DMS79 treated with DMSO at 0.1 percent for 48 hours (cell line): ENCODE measurements around the gene PHF21B.
A peak's percentile ranks its signal among the peaks of the same experiment; 100 is the strongest.
"Not testable (repeated sequence)": the region's sequence is repeated elsewhere in the genome, so short reads cannot be mapped to it uniquely, and the experiment has no call there.

Experiments
- DNase-seq: peaks from one replicate; lab custom pipeline; 2025; lab: John Stamatoyannopoulos, UW

PHF21B gene

GRCh38 chr22:44933666-44934453, 75.9 kb downstream of the PHF21B start:
- no peak for DNase-seq

DNA sequence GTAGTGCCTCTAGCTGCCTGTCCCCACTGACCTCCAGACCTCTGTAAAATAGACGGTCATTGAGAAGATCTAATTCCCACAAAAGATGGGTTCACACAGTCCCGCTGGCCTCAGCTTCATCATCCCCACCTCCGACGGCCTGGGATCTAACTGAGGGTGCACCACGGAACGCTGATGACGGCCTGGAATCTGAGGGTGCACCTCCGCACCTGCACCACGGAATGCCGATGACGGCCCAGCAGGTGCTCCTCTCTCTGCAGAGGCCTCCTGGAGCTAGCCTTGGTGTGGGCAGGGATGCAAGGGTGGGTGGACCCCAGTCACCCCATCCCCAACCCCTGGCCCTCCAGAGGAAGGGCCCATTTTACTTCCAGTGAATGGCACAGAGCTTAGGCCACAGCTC, 77.3 kb downstream of the PHF21B start:
- DNase-seq, result no peak

DNA sequence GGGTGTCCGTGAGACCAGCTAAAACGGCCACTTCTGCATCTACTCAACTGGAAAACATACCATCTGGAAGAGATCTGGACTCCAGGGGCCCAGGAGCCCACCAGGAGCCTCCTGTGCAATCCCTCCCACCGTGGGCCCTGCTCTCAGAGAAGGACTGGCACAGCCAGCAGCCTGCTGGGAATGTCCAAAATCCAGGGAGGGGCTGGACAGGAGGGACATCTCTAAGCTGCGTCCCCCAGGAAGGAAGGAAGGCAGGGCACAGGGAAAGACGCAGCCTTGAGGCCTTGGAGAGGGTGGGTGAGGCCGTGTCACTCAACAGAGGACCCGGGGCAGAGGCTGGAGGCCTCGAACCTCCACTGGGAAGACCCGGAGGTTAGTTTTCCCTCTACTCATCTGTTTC, 78.0 kb downstream of the PHF21B start:
- DNase-seq, result no peak

DNA sequence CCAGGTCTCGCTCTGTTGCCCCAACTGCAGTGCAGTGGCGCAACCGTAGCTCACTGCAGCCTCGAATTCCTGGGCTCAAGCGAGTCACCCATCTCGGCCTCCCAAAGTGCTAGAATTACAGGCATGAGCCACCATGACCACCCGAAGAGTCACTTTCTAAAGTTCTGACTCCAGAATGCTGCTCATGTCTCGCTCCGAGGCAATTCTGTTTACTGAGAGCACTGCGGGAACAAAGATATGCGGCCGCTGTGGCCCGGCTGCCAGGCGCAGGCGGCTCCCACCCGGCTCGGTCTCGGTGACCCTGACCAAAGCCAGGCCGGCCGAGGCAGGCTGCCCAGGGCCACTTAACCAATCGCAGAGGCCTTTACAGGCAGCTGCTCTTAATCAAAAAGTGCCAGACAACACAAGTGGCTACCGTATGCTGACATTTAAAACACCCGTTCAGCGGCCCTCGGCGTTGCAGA, 78.7 kb downstream of the PHF21B start:
- DNase-seq, result no peak

DNA sequence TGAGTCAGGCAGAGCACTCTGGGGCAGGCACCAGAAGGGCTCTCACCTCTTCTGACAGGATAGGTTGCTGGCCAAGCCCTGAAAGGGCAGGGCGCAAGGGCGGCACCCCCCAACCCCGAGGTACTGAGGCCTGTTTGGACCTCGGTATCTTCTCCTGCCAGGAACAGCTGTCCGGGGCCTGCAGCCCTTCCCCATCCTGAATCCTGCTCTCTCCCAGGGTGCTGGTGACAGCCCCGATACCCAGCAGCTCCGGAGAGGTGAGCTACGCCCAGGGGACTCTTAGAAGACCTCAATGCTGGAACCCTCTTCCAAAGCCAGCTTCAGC, 79.1 kb downstream of the PHF21B start:
- DNase-seq, result no peak

- no peak for DNase-seq
Observed at GRCh38 chr22:44930016-44930710, 79.6 kb downstream of the PHF21B start.

- no peak for DNase-seq
Observed at GRCh38 chr22:44929359-44930015, 80.3 kb downstream of the PHF21B start.

DNA sequence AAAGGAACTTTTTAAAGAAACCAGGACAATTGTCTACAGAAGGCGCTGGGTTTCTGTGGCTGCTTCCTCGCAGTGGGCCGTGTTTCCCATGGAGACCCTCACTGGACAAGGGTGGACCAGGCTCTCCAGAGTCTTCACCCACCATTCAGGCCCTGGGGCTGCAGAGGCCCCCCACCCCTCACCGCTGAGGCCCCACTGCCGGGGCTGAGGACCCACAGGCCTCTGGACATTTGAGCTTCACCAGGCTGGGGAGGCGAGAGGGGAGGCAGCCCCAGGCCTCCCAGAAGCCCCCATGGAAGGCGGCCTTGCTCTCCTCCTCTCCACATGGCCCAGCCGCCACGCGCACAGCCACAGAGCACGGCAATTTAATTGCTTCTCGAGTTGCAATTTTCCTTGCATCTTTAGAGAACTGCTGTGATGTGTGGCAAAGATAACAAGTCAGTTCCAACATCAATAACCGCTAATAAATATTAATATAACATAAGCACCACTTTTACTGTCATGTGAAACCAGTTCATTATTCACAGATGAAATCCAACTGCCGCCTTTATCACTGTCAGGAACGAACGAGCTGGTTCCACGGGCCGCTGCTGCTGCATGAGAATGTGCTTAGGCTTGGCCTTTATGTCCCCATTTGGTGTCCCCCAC, 81.0 kb downstream of the PHF21B start:
- peak; percentile 32 for DNase-seq

DNA sequence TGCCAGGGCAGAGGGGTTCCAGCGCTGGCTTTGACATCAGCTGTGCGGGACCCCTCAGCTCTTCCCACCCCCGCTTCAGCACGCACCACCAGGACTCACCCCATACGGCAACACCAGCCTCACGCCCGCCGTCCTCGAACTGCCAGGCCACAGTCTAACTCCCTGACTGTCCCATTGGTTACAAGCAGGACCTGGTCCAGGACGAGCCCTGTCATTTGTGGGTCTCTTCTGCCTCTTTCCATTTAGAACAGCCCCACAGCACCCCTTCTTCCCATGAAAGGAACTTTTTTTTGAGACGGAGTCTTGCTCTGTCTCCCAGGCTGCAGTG, 81.7 kb downstream of the PHF21B start:
- DNase-seq, result no peak

- no peak for DNase-seq
Observed at GRCh38 chr22:44927463-44928135, 82.2 kb downstream of the PHF21B start.

GRCh38 chr22:44926491-44927415, 83.1 kb downstream of the PHF21B start:
- no peak for DNase-seq

GRCh38 chr22:44926124-44926475, 83.7 kb downstream of the PHF21B start:
- DNase-seq, result no peak

GRCh38 chr22:44925465-44926123, 84.2 kb downstream of the PHF21B start:
- DNase-seq, result no peak

DNA sequence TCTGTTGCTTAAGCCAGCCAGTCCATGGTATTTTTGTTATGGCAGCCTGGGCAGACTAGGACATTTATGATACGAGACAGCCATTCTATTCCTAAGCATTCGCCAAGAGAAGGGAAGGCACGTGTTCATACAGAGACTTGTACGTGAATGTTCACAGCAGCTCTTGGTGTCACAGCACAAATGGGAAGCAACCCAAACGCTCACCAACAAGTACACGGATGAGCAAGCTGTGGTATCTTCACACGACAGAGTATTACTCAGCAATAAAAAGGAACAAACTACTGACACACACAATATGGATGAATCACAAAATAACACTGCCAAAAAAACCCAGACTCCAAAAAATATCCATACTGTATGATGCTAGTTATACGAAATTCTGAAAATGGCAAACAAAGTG, 85.1 kb downstream of the PHF21B start:
- no peak for DNase-seq

DNA sequence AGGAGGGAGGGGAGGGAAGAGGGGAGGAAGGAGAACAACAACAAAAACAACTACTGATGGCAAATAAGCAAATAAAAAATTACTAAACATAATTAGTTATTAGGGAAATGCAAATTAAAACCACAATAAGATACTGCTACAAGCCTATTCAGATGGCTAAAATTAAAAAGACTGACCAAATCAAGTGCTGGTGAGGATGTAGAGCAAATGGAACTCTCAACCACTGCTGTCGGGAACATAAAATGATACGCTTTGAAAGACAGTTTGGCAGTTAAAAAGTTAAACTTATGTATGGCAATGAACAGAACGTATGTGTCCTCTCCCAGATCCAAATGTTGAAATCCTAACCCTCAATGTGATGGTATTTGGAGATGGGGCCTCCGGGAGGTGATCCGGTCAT, 85.7 kb downstream of the PHF21B start:
- no peak for DNase-seq

GRCh38 chr22:44921766-44922165, 88.0 kb downstream of the PHF21B start:
- DNase-seq, result not testable (repeated sequence)

GRCh38 chr22:44920183-44920582, 89.6 kb downstream of the PHF21B start:
- DNase-seq, result no peak

DNA sequence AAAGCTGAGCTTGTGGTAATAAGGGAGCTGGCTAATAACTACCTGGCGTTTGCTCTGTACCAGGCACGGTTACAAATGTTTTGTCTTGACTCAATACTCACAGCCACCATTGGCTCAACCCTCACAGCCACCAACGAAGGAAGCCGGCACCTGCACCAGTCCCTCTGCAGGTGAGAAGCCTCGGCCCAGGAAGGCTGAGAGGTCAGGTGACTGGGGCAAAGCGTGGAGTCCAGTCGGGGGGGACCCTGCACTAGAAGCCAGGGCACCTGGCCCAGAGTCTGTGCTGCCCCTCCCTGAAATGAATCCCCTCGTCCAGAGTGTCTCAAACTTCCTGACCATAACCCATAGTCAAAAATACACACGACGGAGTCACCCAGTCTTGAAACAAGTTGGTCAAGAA, 90.1 kb downstream of the PHF21B start:
- no peak for DNase-seq

DNA sequence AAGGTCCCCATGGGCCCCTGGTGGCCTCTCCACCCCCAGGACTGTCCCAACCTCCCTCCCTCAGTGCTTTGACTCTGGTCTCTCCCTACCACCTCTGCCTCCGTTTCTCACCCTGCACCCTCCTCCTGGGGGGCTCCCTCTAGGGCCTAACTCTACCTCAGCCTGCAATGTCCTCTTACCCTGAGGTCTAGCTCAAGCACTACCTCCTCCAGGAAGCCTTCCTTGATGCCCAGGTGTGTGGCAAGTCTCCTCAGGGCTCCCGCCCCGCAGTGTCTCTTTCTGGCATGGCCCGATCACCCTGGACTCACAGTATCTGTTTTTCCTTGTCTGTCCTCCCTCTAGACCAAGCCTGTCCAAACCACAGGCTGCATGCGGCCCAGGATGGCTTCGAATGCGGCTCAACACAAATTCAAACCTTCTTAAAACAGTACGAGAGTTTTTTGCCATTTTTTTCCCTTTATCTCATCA, 90.8 kb downstream of the PHF21B start:
- no peak for DNase-seq

GRCh38 chr22:44918166-44918924, 91.5 kb downstream of the PHF21B start:
- no peak for DNase-seq
